MM.1S (cell line): ENCODE results near the gene TRIM72.

ENCODE experiments used
- CTCF ChIP-seq: fragments of 300-600 bp; sonication (generic); IDR thresholded peaks from 2 replicates; pipeline ENCODE4 v1.5.1; 2016; ENCODE audit warnings: antibody characterized with exemption, low read length, mixed read lengths
- EZH2phosphoT487 ChIP-seq: fragments of 300-600 bp; sonication (generic); IDR thresholded peaks from 2 replicates; pipeline ENCODE4 v1.6.1; 2018; ENCODE audit warnings: antibody characterized with exemption, low read length

- TF ChIP-seq CTCF, result no peak
- TF ChIP-seq EZH2phosphoT487, result no peak
Measured at GRCh38 chr16:31268891-31269290, 55.0 kb downstream of the TRIM72 start.
